Astrocyte (in vitro differentiated cells and primary cell): ENCODE data around the gene GABBR2. TPM values are rescaled to one million over a fixed set of nuclear protein-coding genes. Genes with fewer than 3 reads are reported as not detected.

Experiments
- DNase-seq: peaks from one replicate; pipeline ENCODE4 v3.0.0-alpha.2; 2010; ENCODE audit warnings: low read depth
- FAIRE-seq: peaks from 2 replicates; lab custom pipeline; 2011; peaks lifted over from hg19 to GRCh38; lab: Jason Lieb, UNC
- H2AFZ ChIP-seq: 2 replicates; pipeline ENCODE4 v1.6.0; 2012; ENCODE audit warnings: low read depth, low read length, inconsistent platforms
- H3K27ac ChIP-seq: 2 replicates; pipeline ENCODE4 v1.5.1; 2011; ENCODE audit warnings: low read depth, low read length, inconsistent platforms
- H3K27me3 ChIP-seq: 2 replicates; pipeline ENCODE4 v1.6.0; 2011; ENCODE audit warnings: low read length, inconsistent platforms; ENCODE audit not compliant: insufficient read depth
- H3K36me3 ChIP-seq: 2 replicates; pipeline ENCODE4 v1.5.1; 2011; ENCODE audit warnings: low read length, inconsistent platforms; ENCODE audit not compliant: insufficient read depth
- H3K4me1 ChIP-seq: 2 replicates; pipeline ENCODE4 v1.5.1; 2011; ENCODE audit warnings: low read length, inconsistent platforms; ENCODE audit not compliant: insufficient read depth
- H3K4me2 ChIP-seq: 2 replicates; pipeline ENCODE4 v1.6.0; 2012; ENCODE audit warnings: low read length, inconsistent platforms
- H3K4me3 ChIP-seq: 2 replicates; pipeline ENCODE4 v1.5.1; 2011; ENCODE audit warnings: low read depth, mild to moderate bottlenecking, low read length, inconsistent platforms; ENCODE audit not compliant: insufficient read depth
- H3K79me2 ChIP-seq: 2 replicates; pipeline ENCODE4 v1.6.0; 2012; ENCODE audit warnings: mild to moderate bottlenecking, low read length, inconsistent platforms; ENCODE audit not compliant: insufficient read depth
- H3K9ac ChIP-seq: 2 replicates; pipeline ENCODE4 v1.6.0; 2012; ENCODE audit warnings: mild to moderate bottlenecking, low read length, inconsistent platforms
- H3K9me3 ChIP-seq: 2 replicates; pipeline ENCODE4 v1.5.1; 2012; ENCODE audit warnings: low read depth, mild to moderate bottlenecking, low read length, inconsistent platforms; ENCODE audit not compliant: insufficient read depth
- H4K20me1 ChIP-seq: 2 replicates; pipeline ENCODE4 v1.6.0; 2012; ENCODE audit warnings: low read length, inconsistent platforms; ENCODE audit not compliant: insufficient read depth
- H3K27ac Mint-ChIP-seq: one replicate; pipeline ENCODE4 v1.8.0; 2021; ENCODE audit warnings: mild to moderate bottlenecking, mixed read lengths; ENCODE audit not compliant: unreplicated experiment
- H3K27me3 Mint-ChIP-seq: one replicate; pipeline ENCODE4 v1.8.0; 2021; ENCODE audit warnings: low read depth, mixed read lengths; ENCODE audit not compliant: unreplicated experiment
- H3K36me3 Mint-ChIP-seq: one replicate; pipeline ENCODE4 v1.8.0; 2021; ENCODE audit warnings: low read depth, mixed read lengths; ENCODE audit not compliant: unreplicated experiment
- H3K4me1 Mint-ChIP-seq: one replicate; pipeline ENCODE4 v1.8.0; 2021; ENCODE audit warnings: low read depth, mixed read lengths; ENCODE audit not compliant: unreplicated experiment
- H3K4me3 Mint-ChIP-seq: one replicate; pipeline ENCODE4 v1.8.0; 2021; ENCODE audit warnings: mild to moderate bottlenecking, moderate library complexity, mixed read lengths; ENCODE audit not compliant: unreplicated experiment
- H3K9me3 Mint-ChIP-seq: one replicate; pipeline ENCODE4 v1.8.0; 2021; ENCODE audit warnings: mild to moderate bottlenecking, mixed read lengths; ENCODE audit not compliant: unreplicated experiment
- CTCF ChIP-seq: IDR thresholded peaks from 2 replicates; pipeline ENCODE4 v1.5.1; 2011; ENCODE audit warnings: low read depth, mild to moderate bottlenecking, inconsistent platforms, low read length, moderate library complexity; ENCODE audit not compliant: insufficient read depth
- EZH2 ChIP-seq: IDR thresholded peaks from 2 replicates; pipeline ENCODE4 v1.6.1; 2012; ENCODE audit warnings: mild to moderate bottlenecking, low read length, inconsistent platforms; ENCODE audit not compliant: insufficient read depth
- total RNA-seq: library from RNA; stranded (reverse); gene quantifications from 2 replicates; pipeline ENCODE4 v1.2.1, GENCODE V29; 2021

The GABBR2 gene
- total RNA-seq, 1 donor from 2014 or later, result 2.0 TPM

GRCh38 chr9:98342098-98342819 is 366.5 kb downstream of the GABBR2 start:
- Histone ChIP-seq H3K4me1 (no peaks in the 10 kb centered on the region), H3K9me3 (no peaks in the 10 kb centered on the region), H4K20me1 (no peaks in the 10 kb centered on the region), H3K4me2 (no peak overlapping the region), H3K9ac (no peak overlapping the region), H3K4me3 (no peak overlapping the region), H2AFZ (no peak overlapping the region), H3K27me3 (peaks cover 12% of the 10 kb centered on the region), H3K36me3 (no peaks in the 10 kb centered on the region), H3K79me2 (no peaks in the 10 kb centered on the region), H3K27ac (no peak overlapping the region)
- no peak overlapping the region for H3K4me3 Mint-ChIP-seq
- H3K36me3 Mint-ChIP-seq, result no peaks in the 10 kb centered on the region
- TF ChIP-seq CTCF, result no peak
- peaks cover 5% of the 10 kb centered on the region for H3K4me1 Mint-ChIP-seq
- no peak overlapping the region for H3K27ac Mint-ChIP-seq
- peaks cover 16% of the 10 kb centered on the region for H3K27me3 Mint-ChIP-seq
- DNase-seq (no peak), FAIRE-seq (no peak)
- no peaks in the 10 kb centered on the region for H3K9me3 Mint-ChIP-seq

GRCh38 chr9:98341157-98342097 is 367.3 kb downstream of the GABBR2 start:
- FAIRE-seq, result no peak
- Histone ChIP-seq H3K36me3 (no peaks in the 10 kb centered on the region), H3K9me3 (no peaks in the 10 kb centered on the region), H3K4me1 (no peaks in the 10 kb centered on the region), H3K27ac (no peak overlapping the region), H3K4me3 (no peak overlapping the region), H2AFZ (no peak overlapping the region), H3K79me2 (no peaks in the 10 kb centered on the region), H3K9ac (no peak overlapping the region), H4K20me1 (no peaks in the 10 kb centered on the region), H3K4me2 (no peak overlapping the region), H3K27me3 (peaks cover 10% of the 10 kb centered on the region)
- Mint-ChIP-seq H3K4me3 (no peak overlapping the region), H3K27ac (no peak overlapping the region), H3K36me3 (no peaks in the 10 kb centered on the region), H3K27me3 (peaks cover 16% of the 10 kb centered on the region), H3K4me1 (peaks cover 5% of the 10 kb centered on the region), H3K9me3 (no peaks in the 10 kb centered on the region)
- DNase-seq, result no peak
- TF ChIP-seq EZH2, result no peak
- no peak for TF ChIP-seq CTCF
